Cardiac fibroblast (primary cell): ENCODE measurements around the gene VWA3A.

Experiments used
- DNase-seq, 2 donors: peaks; one replicate each; pipeline versions ENCODE4 v3.0.0 to v3.0.0-alpha.2; 2010; ENCODE audit warnings: low read depth in 2 of 2
- H3K4me3 ChIP-seq, 2 donors: replicated peaks in 1 of 2; 1 replicate in 1 of 2; 2 replicates in 1 of 2; pipeline ENCODE4 v1.5.1; 2011; ENCODE audit warnings: low read depth in 2 of 2, low read length in 2 of 2, mild to moderate bottlenecking in 2 of 2, moderate library complexity in 1 of 2
- CTCF ChIP-seq: IDR thresholded peaks from one replicate; pipeline ENCODE4 v1.5.1; 2011; ENCODE audit warnings: low read depth, mild to moderate bottlenecking, low read length, inconsistent platforms

The VWA3A gene

GRCh38 chr16:22198547-22199293, 106.4 kb downstream of the VWA3A start:
- TF ChIP-seq CTCF, result no peak
- no peak overlapping the region for H3K4me3 ChIP-seq
- peak in 1 of 2 donors; percentile 47 for DNase-seq

GRCh38 chr16:22202261-22202637, 109.9 kb downstream of the VWA3A start:
- no peak overlapping the region for H3K4me3 ChIP-seq
- TF ChIP-seq CTCF, result no peak
- DNase-seq, result no peak

- DNase-seq, result no peak
- no peak overlapping the region for H3K4me3 ChIP-seq
- TF ChIP-seq CTCF, result no peak
Measured at GRCh38 chr16:22203091-22203490, 110.8 kb downstream of the VWA3A start.

- DNase-seq, result no peak
- no peak overlapping the region for H3K4me3 ChIP-seq
- TF ChIP-seq CTCF, result no peak
Measured at GRCh38 chr16:22204091-22204655, 111.8 kb downstream of the VWA3A start.

- no peak for DNase-seq
- TF ChIP-seq CTCF, result no peak
- H3K4me3 ChIP-seq, result peak overlapping the region; percentile 22 to 87
Measured at GRCh38 chr16:22205577-22206012, 113.3 kb downstream of the VWA3A start.

GRCh38 chr16:22206013-22206841, 113.9 kb downstream of the VWA3A start, which contains the start of gene EEF2K:
Gene EEF2K, plus strand, starts transcription at chr16:22206278. Its CDS starts 19,452 bp downstream, at chr16:22225730.
- H3K4me3 ChIP-seq, result peak within 1 kb of the TSS; percentile 71 to 87
- peak; percentile 94 to 97 for DNase-seq
- peak; percentile 58 for TF ChIP-seq CTCF
